ENCODE results near the gene AUTS2.

Gene AUTS2

DNA sequence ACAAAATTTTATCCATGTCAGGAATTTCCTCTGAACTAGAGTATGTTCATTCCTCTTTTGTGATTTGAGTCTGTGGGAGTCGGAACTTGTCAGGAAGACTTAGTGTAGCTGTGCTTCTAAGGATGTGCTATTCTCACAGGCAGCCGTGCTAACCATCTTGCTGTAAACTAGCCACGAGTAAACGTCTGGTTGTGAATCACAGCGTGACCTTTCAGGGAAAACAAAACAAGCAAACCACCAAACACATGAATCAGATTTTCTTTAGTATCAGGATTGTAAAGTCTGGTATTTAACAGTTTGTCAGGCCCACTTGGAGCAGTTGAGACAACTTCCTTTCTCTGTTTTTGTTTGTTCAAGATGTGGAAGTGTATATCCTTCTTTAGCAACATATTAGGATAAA, 32.0 kb downstream of the AUTS2 start:
- TF ChIP-seq, protein P1, sequence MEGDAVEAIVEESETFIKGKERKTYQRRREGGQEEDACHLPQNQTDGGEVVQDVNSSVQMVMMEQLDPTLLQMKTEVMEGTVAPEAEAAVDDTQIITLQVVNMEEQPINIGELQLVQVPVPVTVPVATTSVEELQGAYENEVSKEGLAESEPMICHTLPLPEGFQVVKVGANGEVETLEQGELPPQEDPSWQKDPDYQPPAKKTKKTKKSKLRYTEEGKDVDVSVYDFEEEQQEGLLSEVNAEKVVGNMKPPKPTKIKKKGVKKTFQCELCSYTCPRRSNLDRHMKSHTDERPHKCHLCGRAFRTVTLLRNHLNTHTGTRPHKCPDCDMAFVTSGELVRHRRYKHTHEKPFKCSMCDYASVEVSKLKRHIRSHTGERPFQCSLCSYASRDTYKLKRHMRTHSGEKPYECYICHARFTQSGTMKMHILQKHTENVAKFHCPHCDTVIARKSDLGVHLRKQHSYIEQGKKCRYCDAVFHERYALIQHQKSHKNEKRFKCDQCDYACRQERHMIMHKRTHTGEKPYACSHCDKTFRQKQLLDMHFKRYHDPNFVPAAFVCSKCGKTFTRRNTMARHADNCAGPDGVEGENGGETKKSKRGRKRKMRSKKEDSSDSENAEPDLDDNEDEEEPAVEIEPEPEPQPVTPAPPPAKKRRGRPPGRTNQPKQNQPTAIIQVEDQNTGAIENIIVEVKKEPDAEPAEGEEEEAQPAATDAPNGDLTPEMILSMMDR (IDR thresholded peaks at IDR 0.05; ENCODE audit: low read depth, low read length), result no peak
- no peak overlapping the region for H3K4me3 ChIP-seq (replicated peaks in 1 of 2; ENCODE audit: low read depth in 2 of 2, low read length in 2 of 2)
- DNase-seq (ENCODE audit: low read depth in 2 of 2), result peak; percentile 57 to 77

GRCh38 chr7:69631131-69631530, 32.9 kb downstream of the AUTS2 start:
- TF ChIP-seq, protein P1 (IDR thresholded peaks at IDR 0.05; ENCODE audit: low read depth, low read length), result no peak
- no peak for DNase-seq (ENCODE audit: low read depth in 2 of 2)
- no peak overlapping the region for H3K4me3 ChIP-seq (replicated peaks in 1 of 2; ENCODE audit: low read depth in 2 of 2, low read length in 2 of 2)

- no peak overlapping the region for H3K4me3 ChIP-seq (replicated peaks in 1 of 2; ENCODE audit: low read depth in 2 of 2, low read length in 2 of 2)
- TF ChIP-seq, protein P1 (IDR thresholded peaks at IDR 0.05; ENCODE audit: low read depth, low read length), result no peak
- DNase-seq (ENCODE audit: low read depth in 2 of 2), result no peak
Measured at GRCh38 chr7:69632280-69632679, 34.0 kb downstream of the AUTS2 start.

GRCh38 chr7:69633122-69633831, 35.0 kb downstream of the AUTS2 start:
- peak in 1 of 2 donors; percentile 52 for DNase-seq (ENCODE audit: low read depth in 2 of 2)
- no peak overlapping the region for H3K4me3 ChIP-seq (replicated peaks in 1 of 2; ENCODE audit: low read depth in 2 of 2, low read length in 2 of 2)
- TF ChIP-seq, protein P1 (IDR thresholded peaks at IDR 0.05; ENCODE audit: low read depth, low read length), result no peak

DNA sequence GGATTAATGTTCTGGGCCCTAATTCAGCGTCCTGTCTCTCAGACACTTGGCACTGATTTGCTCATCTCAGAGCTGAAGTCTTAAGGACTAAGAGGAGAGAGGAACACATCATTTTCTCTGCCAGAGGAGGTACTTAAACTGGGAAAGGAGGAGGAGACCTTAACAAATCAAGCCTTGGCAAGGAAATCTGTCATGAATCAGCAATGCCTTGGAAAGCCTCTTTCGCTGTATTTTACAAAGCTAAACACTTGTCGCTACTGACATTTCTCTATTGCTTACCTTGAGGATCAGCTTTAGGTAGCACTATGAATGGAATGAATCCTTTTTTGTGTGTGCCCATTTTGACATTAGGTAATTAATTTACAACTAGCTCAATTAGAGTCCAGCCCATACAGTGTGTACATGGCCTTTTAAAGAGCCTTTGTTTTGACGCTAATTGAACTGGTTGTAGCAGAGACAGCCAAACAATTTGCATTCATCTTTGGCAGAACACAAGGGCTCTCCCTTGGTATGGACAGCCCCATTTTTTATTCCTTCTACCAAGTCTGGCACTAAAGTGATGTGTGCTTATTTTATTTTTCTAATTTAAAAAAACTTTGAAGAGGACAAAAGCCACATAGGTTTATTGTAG, 37.4 kb downstream of the AUTS2 start:
- no peak overlapping the region for H3K4me3 ChIP-seq (replicated peaks in 1 of 2; ENCODE audit: low read depth in 2 of 2, low read length in 2 of 2)
- TF ChIP-seq, protein P1 (IDR thresholded peaks at IDR 0.05; ENCODE audit: low read depth, low read length), result no peak
- DNase-seq (ENCODE audit: low read depth in 2 of 2), result no peak

GRCh38 chr7:69638674-69639073, 40.4 kb downstream of the AUTS2 start:
- TF ChIP-seq, protein P1 (IDR thresholded peaks at IDR 0.05; ENCODE audit: low read depth, low read length), result no peak
- H3K4me3 ChIP-seq (replicated peaks in 1 of 2; ENCODE audit: low read depth in 2 of 2, low read length in 2 of 2), result no peak overlapping the region
- DNase-seq (ENCODE audit: low read depth in 2 of 2), result no peak
